Brain microvascular endothelial cell (primary cell): Measurements from ENCODE around the gene PHACTR1.

Experiments used
- DNase-seq: peaks from one replicate; pipeline ENCODE4 v3.0.0-alpha.2; 2020
- H3K27ac ChIP-seq: fragments of 250-450 bp; sonication (Bioruptor Pico); 2 replicates; pipeline ENCODE4 v1.5.1; 2020; ENCODE audit warnings: mild to moderate bottlenecking, moderate library complexity
- H3K27me3 ChIP-seq: fragments of 250-450 bp; sonication (Bioruptor Pico); replicated peaks from 2 replicates; pipeline ENCODE4 v1.5.1; 2020; ENCODE audit warnings: mild to moderate bottlenecking
- H3K36me3 ChIP-seq: fragments of 250-450 bp; sonication (Bioruptor Pico); replicated peaks from 2 replicates; pipeline ENCODE4 v1.5.1; 2020; ENCODE audit warnings: mild to moderate bottlenecking
- H3K4me3 ChIP-seq: 2 replicates; pipeline ENCODE4 v1.5.1; 2011; ENCODE audit warnings: low read depth, mild to moderate bottlenecking, control low read depth, low read length, moderate library complexity
- in situ Hi-C: cut with HindIII; loops from 2 replicates; pipeline ENCODE4 v1.10.0; 2017; ENCODE audit warnings: low sequenced_read_pairs, low pct_ligation_motif_present
- TF ChIP-seq, protein P1 (sequence below): IDR thresholded peaks from 2 replicates; pipeline ENCODE4 v1.5.1; 2011; ENCODE audit warnings: low read depth, mild to moderate bottlenecking, moderate library complexity, low read length, control low read depth, inconsistent platforms; ENCODE audit errors: missing control alignments

PHACTR1 gene

DNA sequence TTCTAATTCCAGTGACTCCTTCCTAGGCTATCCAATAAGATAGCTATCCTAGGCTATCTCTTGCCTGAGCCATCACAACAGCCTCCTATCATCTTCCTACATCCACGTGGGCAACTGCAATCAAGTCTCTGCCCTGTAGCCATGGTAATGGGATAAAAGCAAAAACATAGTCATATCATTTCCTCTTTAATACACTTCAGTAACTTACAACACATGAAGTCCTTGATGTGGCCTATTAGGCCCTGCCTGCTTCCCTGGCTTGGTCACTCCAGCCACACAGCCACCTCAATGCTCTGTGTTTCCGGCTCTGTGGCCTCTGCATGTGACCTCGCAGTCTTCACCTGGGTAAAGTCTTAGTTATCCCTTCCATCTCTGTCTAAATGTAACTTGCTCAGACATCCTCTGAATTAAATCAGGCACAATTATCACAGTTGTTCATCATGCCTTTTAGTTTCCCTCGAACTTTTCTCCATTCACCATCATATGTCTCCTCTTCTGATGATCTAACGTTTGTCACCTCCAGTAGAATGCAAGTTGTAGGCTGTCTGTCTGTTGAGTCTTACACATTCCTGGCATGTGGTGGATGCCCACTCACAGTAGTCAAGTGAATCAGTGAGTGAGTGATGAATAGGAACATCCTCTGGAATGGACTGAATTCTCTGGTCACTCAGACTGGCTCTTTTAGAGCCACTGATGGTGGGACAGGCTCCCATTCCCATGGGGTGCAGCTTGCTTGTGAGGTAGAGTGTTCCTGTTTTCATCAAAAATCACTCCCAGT is 382.4 kb downstream of the PHACTR1 start:
- no peaks in the 10 kb centered on the region for H3K36me3 ChIP-seq
- no peak for DNase-seq
- TF ChIP-seq, protein P1, sequence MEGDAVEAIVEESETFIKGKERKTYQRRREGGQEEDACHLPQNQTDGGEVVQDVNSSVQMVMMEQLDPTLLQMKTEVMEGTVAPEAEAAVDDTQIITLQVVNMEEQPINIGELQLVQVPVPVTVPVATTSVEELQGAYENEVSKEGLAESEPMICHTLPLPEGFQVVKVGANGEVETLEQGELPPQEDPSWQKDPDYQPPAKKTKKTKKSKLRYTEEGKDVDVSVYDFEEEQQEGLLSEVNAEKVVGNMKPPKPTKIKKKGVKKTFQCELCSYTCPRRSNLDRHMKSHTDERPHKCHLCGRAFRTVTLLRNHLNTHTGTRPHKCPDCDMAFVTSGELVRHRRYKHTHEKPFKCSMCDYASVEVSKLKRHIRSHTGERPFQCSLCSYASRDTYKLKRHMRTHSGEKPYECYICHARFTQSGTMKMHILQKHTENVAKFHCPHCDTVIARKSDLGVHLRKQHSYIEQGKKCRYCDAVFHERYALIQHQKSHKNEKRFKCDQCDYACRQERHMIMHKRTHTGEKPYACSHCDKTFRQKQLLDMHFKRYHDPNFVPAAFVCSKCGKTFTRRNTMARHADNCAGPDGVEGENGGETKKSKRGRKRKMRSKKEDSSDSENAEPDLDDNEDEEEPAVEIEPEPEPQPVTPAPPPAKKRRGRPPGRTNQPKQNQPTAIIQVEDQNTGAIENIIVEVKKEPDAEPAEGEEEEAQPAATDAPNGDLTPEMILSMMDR, result no peak
- H3K27me3 ChIP-seq, result no peaks in the 10 kb centered on the region
- in situ Hi-C loops, result no loop called here
- H3K27ac ChIP-seq, result no peak overlapping the region
- H3K4me3 ChIP-seq, result no peak overlapping the region

DNA sequence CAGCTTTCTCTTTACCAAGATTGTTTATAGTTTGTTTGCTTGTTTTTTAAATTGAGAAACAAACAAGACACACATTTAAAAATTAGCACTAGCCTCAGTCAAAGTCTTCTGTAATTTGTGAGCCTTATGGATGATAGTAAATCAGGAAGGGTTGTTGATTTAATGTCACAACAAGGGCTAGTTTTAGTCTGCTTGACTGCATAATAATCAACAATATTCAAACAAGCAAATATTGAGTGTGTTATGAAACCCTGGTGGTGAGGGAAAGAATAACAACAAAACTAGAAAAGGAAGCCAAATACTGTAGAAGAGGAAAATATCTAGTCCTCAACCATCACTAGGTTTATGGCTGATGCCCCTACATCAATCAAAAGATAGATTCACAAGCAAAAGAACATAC is 383.2 kb downstream of the PHACTR1 start:
- Histone ChIP-seq H3K27me3 (no peaks in the 10 kb centered on the region), H3K36me3 (no peaks in the 10 kb centered on the region), H3K4me3 (no peak overlapping the region), H3K27ac (no peak overlapping the region)
- no peak for DNase-seq
- TF ChIP-seq, protein P1, result no peak
- in situ Hi-C loops, result no loop called here

DNA sequence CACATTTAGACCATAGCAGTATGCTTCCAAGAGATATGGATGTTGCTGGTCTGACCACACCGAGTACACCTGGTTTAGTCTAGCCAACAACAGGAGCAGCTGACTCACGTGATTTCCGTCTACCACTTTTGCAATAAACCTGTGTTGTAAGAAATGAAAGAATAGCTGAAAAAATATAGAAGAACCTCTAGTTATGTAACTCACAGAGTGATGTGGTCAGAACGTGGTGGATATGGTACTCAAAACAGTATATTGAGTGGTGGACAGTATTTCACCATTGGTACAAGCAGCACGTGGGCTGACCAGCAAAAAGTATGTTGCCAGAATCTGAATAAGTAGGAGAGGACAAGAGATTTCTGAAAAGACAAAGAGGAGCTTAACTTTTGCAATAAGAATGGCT is 384.8 kb downstream of the PHACTR1 start:
- no peaks in the 10 kb centered on the region for H3K36me3 ChIP-seq
- H3K27me3 ChIP-seq, result no peaks in the 10 kb centered on the region
- DNase-seq, result no peak
- H3K27ac ChIP-seq, result no peak overlapping the region
- in situ Hi-C loops, result no loop called here
- H3K4me3 ChIP-seq, result no peak overlapping the region
- TF ChIP-seq, protein P1, result no peak

DNA sequence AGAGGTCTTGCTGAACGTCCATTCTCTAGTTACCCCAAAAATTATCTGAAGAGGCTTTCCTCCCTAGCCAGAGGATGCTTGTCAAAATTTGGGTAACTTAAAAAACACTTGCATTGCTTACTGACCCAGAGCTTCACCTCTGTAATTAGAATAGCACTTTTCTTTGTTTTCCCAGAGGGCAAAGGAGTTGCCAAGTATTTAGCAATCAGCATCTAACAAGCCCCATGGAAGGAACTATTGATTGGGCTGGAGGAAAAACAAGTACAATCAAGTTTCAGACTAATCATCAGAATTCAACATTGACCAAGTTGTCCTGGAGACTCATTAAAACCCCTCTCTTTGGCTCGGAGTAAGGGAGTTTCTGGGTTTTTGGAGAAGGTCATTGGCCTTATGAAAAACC is 385.4 kb downstream of the PHACTR1 start:
- TF ChIP-seq, protein P1, result no peak
- Histone ChIP-seq H3K27ac (no peak overlapping the region), H3K36me3 (no peaks in the 10 kb centered on the region), H3K4me3 (no peak overlapping the region), H3K27me3 (no peaks in the 10 kb centered on the region)
- in situ Hi-C loops, result no loop called here
- no peak for DNase-seq

DNA sequence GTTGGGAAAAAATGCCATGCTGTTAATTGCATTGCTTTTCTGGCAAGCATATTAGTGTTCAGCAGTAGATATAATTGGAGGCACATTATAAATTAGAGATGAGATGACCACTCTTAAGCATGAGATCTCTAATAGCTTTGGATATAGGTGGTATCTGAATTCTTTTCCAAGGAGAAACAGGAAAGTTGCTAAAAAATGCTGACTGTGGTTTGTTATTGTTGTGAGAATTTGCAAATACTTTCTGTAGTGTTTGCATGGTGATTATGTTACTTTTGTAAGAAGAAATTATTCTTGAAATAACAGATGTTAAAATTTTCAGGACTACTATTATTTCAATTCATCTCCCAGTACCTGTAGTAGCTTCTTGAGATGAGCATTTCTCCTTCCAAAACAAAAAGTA is 386.6 kb downstream of the PHACTR1 start:
- Histone ChIP-seq H3K27ac (no peak overlapping the region), H3K27me3 (no peaks in the 10 kb centered on the region), H3K36me3 (no peaks in the 10 kb centered on the region), H3K4me3 (no peak overlapping the region)
- DNase-seq, result no peak
- in situ Hi-C loops, result no loop called here
- TF ChIP-seq, protein P1, result no peak

DNA sequence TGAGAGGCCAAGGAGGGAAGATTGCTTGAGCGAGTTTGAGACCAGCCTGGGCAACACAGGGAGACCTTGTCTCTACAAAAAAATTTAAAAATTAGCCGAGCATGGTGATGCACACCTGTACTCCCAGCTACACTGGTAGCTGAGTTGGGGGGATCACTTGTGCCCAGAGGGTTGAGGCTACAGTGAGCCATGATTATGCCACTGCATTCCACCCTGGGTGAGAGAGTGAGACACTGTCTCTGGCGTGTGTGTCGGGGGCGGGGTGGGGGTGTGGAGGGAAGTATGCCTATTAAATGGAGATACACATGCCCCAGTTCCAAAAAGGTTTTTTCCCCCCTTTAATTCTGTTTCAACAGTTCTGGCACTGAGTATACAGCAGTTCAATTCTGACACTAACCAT is 388.6 kb downstream of the PHACTR1 start:
- DNase-seq, result no peak
- TF ChIP-seq, protein P1, result no peak

More for the DNA sequence above, 388.6 kb downstream of the PHACTR1 start:
- no peaks in the 10 kb centered on the region for H3K36me3 ChIP-seq
- in situ Hi-C loops, result no loop called here
- H3K27me3 ChIP-seq, result no peaks in the 10 kb centered on the region
- H3K27ac ChIP-seq, result no peak overlapping the region
- no peak overlapping the region for H3K4me3 ChIP-seq
